Measurements from ENCODE around the gene ZFY.
"Not testable (repeated sequence)": the region's sequence is repeated elsewhere in the genome, so short reads cannot be mapped to it uniquely, and the experiment has no call there.

The ZFY gene

GRCh38 chrY:3002680-3003515 lies 67.7 kb downstream of the ZFY start:
- Mint-ChIP-seq H3K27ac (peak overlapping the region; percentile 89), H3K4me1 (ENCODE audit: low read depth) (peaks cover 35% of the 10 kb centered on the region), H3K4me3 (peak overlapping the region; percentile 83), H3K9me3 (no peaks in the 10 kb centered on the region), H3K36me3 (ENCODE audit: low read depth) (peaks cover 7% of the 10 kb centered on the region), H3K27me3 (ENCODE audit: low read depth) (no peaks in the 10 kb centered on the region)
- DNase-seq (ENCODE audit: low spot score): no peak

- Mint-ChIP-seq H3K4me1 (ENCODE audit: low read depth) (peaks cover 39% of the 10 kb centered on the region), H3K27ac (peak overlapping the region; percentile 89)
- DNase-seq (ENCODE audit: low spot score): no peak
These were observed 68.3 kb downstream of the ZFY start for GRCh38 chrY:3003516-3003830.

GRCh38 chrY:3003846-3004245 lies 68.7 kb downstream of the ZFY start:
- peak; percentile 20 for DNase-seq (ENCODE audit: low spot score)
- Mint-ChIP-seq H3K4me1 (ENCODE audit: low read depth) (peaks cover 39% of the 10 kb centered on the region), H3K36me3 (ENCODE audit: low read depth) (peaks cover 11% of the 10 kb centered on the region), H3K4me3 (peak overlapping the region; percentile 83), H3K27ac (peak overlapping the region; percentile 89), H3K27me3 (ENCODE audit: low read depth) (no peaks in the 10 kb centered on the region), H3K9me3 (no peaks in the 10 kb centered on the region)

More at GRCh38 chrY:3003516-3003830, 68.3 kb downstream of the ZFY start:
- peaks cover 11% of the 10 kb centered on the region for H3K36me3 Mint-ChIP-seq (ENCODE audit: low read depth)
- no peaks in the 10 kb centered on the region for H3K9me3 Mint-ChIP-seq
- H3K27me3 Mint-ChIP-seq (ENCODE audit: low read depth): no peaks in the 10 kb centered on the region
- peak overlapping the region; percentile 83 for H3K4me3 Mint-ChIP-seq

GRCh38 chrY:3006031-3006430 lies 70.8 kb downstream of the ZFY start:
- not testable (repeated sequence) for H3K27ac Mint-ChIP-seq; H3K9me3 Mint-ChIP-seq; DNase-seq (ENCODE audit: low spot score); H3K27me3 Mint-ChIP-seq (ENCODE audit: low read depth)
- peaks cover 14% of the 10 kb centered on the region for H3K36me3 Mint-ChIP-seq (ENCODE audit: low read depth)
- H3K4me1 Mint-ChIP-seq (ENCODE audit: low read depth): peaks cover 36% of the 10 kb centered on the region
- H3K4me3 Mint-ChIP-seq: peak overlapping the region; percentile 7

- no peak for DNase-seq (ENCODE audit: low spot score)
- H3K4me3 Mint-ChIP-seq: no peak overlapping the region
- no peak overlapping the region for H3K27ac Mint-ChIP-seq
- H3K9me3 Mint-ChIP-seq: no peaks in the 10 kb centered on the region
- no peaks in the 10 kb centered on the region for H3K27me3 Mint-ChIP-seq (ENCODE audit: low read depth)
- H3K36me3 Mint-ChIP-seq (ENCODE audit: low read depth): peaks cover 14% of the 10 kb centered on the region
- peaks cover 26% of the 10 kb centered on the region for H3K4me1 Mint-ChIP-seq (ENCODE audit: low read depth)
These were observed 72.8 kb downstream of the ZFY start for GRCh38 chrY:3007967-3008366.

- DNase-seq (ENCODE audit: low spot score): no peak
- Mint-ChIP-seq H3K36me3 (ENCODE audit: low read depth) (peaks cover 16% of the 10 kb centered on the region), H3K4me1 (ENCODE audit: low read depth) (peaks cover 12% of the 10 kb centered on the region)
These were observed 77.0 kb downstream of the ZFY start for GRCh38 chrY:3012226-3012625.

GRCh38 chrY:3016594-3016993 lies 81.4 kb downstream of the ZFY start:
- no peak overlapping the region for H3K27ac Mint-ChIP-seq
- H3K9me3 Mint-ChIP-seq: no peaks in the 10 kb centered on the region
- no peaks in the 10 kb centered on the region for H3K27me3 Mint-ChIP-seq (ENCODE audit: low read depth)
- H3K36me3 Mint-ChIP-seq (ENCODE audit: low read depth): peaks cover 8% of the 10 kb centered on the region
- no peak overlapping the region for H3K4me3 Mint-ChIP-seq
- no peak for DNase-seq (ENCODE audit: low spot score)
- H3K4me1 Mint-ChIP-seq (ENCODE audit: low read depth): peaks cover 10% of the 10 kb centered on the region

More at GRCh38 chrY:3012226-3012625, 77.0 kb downstream of the ZFY start:
- Mint-ChIP-seq H3K4me3 (no peak overlapping the region), H3K9me3 (no peaks in the 10 kb centered on the region), H3K27me3 (ENCODE audit: low read depth) (no peaks in the 10 kb centered on the region), H3K27ac (no peak overlapping the region)

GRCh38 chrY:3018546-3018945 lies 83.4 kb downstream of the ZFY start:
- no peak for DNase-seq (ENCODE audit: low spot score)
- peaks cover 8% of the 10 kb centered on the region for H3K36me3 Mint-ChIP-seq (ENCODE audit: low read depth)
- H3K4me1 Mint-ChIP-seq (ENCODE audit: low read depth): peaks cover 8% of the 10 kb centered on the region
- no peaks in the 10 kb centered on the region for H3K27me3 Mint-ChIP-seq (ENCODE audit: low read depth)
- no peak overlapping the region for H3K27ac Mint-ChIP-seq
- H3K4me3 Mint-ChIP-seq: no peak overlapping the region
- no peaks in the 10 kb centered on the region for H3K9me3 Mint-ChIP-seq

GRCh38 chrY:3019584-3019983 lies 84.4 kb downstream of the ZFY start:
- DNase-seq (ENCODE audit: low spot score): no peak
- no peak overlapping the region for H3K4me3 Mint-ChIP-seq
- no peaks in the 10 kb centered on the region for H3K27me3 Mint-ChIP-seq (ENCODE audit: low read depth)
- peaks cover 8% of the 10 kb centered on the region for H3K4me1 Mint-ChIP-seq (ENCODE audit: low read depth)
- H3K36me3 Mint-ChIP-seq (ENCODE audit: low read depth): peaks cover 8% of the 10 kb centered on the region
- H3K9me3 Mint-ChIP-seq: no peaks in the 10 kb centered on the region
- H3K27ac Mint-ChIP-seq: no peak overlapping the region

GRCh38 chrY:3021176-3021575 lies 86.0 kb downstream of the ZFY start:
- no peak overlapping the region for H3K4me3 Mint-ChIP-seq
- peaks cover 8% of the 10 kb centered on the region for H3K4me1 Mint-ChIP-seq (ENCODE audit: low read depth)
- H3K36me3 Mint-ChIP-seq (ENCODE audit: low read depth): peaks cover 5% of the 10 kb centered on the region
- H3K9me3 Mint-ChIP-seq: no peaks in the 10 kb centered on the region
- H3K27ac Mint-ChIP-seq: no peak overlapping the region
- H3K27me3 Mint-ChIP-seq (ENCODE audit: low read depth): no peaks in the 10 kb centered on the region
- no peak for DNase-seq (ENCODE audit: low spot score)

GRCh38 chrY:3023606-3024005 lies 88.4 kb downstream of the ZFY start:
- no peaks in the 10 kb centered on the region for H3K4me1 Mint-ChIP-seq (ENCODE audit: low read depth)
- H3K9me3 Mint-ChIP-seq: no peaks in the 10 kb centered on the region
- no peaks in the 10 kb centered on the region for H3K27me3 Mint-ChIP-seq (ENCODE audit: low read depth)
- H3K36me3 Mint-ChIP-seq (ENCODE audit: low read depth): peaks cover 3% of the 10 kb centered on the region
- DNase-seq (ENCODE audit: low spot score): no peak
- no peak overlapping the region for H3K27ac Mint-ChIP-seq
- H3K4me3 Mint-ChIP-seq: no peak overlapping the region

GRCh38 chrY:3025357-3025756 lies 90.2 kb downstream of the ZFY start:
- Mint-ChIP-seq H3K27me3 (ENCODE audit: low read depth) (no peaks in the 10 kb centered on the region), H3K9me3 (no peaks in the 10 kb centered on the region), H3K27ac (no peak overlapping the region), H3K4me1 (ENCODE audit: low read depth) (peaks cover 1% of the 10 kb centered on the region), H3K4me3 (no peak overlapping the region), H3K36me3 (ENCODE audit: low read depth) (peaks cover 1% of the 10 kb centered on the region)
- DNase-seq (ENCODE audit: low spot score): no peak
